IMR-90 (cell line): Measurements from ENCODE around the gene FXYD3.

Experiments used
- BHLHE40 ChIP-seq: fragments of 150-350 bp; IDR thresholded peaks from 2 replicates; pipeline ENCODE4 v1.6.1; 2016; ENCODE audit warnings: mild to moderate bottlenecking, low read depth, low read length
- CEBPB ChIP-seq: IDR thresholded peaks from 2 replicates; pipeline ENCODE4 v1.6.1; 2012; ENCODE audit warnings: low read depth, low read length, improper control_type of control experiment
- MXI1 ChIP-seq: IDR thresholded peaks from 2 replicates; pipeline ENCODE4 v1.6.1; 2012; ENCODE audit warnings: low read depth, mild to moderate bottlenecking, low read length, moderate library complexity, borderline replicate concordance
- POLR2A ChIP-seq: IDR thresholded peaks from 2 replicates; pipeline ENCODE4 v1.6.1; 2012; ENCODE audit warnings: mild to moderate bottlenecking, low read depth, low read length
- SMC3 ChIP-seq: fragments of 150-350 bp; IDR thresholded peaks from 2 replicates; pipeline ENCODE4 v1.6.1; 2016; ENCODE audit warnings: low read depth, mild to moderate bottlenecking, antibody characterized with exemption, low read length, moderate library complexity
- TF ChIP-seq, protein P1 (sequence below): conservative IDR thresholded peaks from 2 replicates; pipeline ENCODE4 v1.5.1; 2012; ENCODE audit warnings: mild to moderate bottlenecking, low read depth, low read length, improper control_type of control experiment

- TF ChIP-seq, protein P1, sequence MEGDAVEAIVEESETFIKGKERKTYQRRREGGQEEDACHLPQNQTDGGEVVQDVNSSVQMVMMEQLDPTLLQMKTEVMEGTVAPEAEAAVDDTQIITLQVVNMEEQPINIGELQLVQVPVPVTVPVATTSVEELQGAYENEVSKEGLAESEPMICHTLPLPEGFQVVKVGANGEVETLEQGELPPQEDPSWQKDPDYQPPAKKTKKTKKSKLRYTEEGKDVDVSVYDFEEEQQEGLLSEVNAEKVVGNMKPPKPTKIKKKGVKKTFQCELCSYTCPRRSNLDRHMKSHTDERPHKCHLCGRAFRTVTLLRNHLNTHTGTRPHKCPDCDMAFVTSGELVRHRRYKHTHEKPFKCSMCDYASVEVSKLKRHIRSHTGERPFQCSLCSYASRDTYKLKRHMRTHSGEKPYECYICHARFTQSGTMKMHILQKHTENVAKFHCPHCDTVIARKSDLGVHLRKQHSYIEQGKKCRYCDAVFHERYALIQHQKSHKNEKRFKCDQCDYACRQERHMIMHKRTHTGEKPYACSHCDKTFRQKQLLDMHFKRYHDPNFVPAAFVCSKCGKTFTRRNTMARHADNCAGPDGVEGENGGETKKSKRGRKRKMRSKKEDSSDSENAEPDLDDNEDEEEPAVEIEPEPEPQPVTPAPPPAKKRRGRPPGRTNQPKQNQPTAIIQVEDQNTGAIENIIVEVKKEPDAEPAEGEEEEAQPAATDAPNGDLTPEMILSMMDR: no peak
- TF ChIP-seq POLR2A: no peak
- no peak for TF ChIP-seq BHLHE40
- no peak for TF ChIP-seq CEBPB
- TF ChIP-seq SMC3: no peak
- no peak for TF ChIP-seq MXI1
These were observed 22.8 kb downstream of the FXYD3 start, which contains the start of gene FXYD1 for GRCh38 chr19:35138305-35138892.
